ENCODE data around the gene PBX3. TPM values are rescaled to one million over a fixed set of nuclear protein-coding genes. Genes with fewer than 3 reads are reported as not detected.

PBX3 gene
- total RNA-seq, 1 experiment from 2014 or later = 39.0 TPM

DNA sequence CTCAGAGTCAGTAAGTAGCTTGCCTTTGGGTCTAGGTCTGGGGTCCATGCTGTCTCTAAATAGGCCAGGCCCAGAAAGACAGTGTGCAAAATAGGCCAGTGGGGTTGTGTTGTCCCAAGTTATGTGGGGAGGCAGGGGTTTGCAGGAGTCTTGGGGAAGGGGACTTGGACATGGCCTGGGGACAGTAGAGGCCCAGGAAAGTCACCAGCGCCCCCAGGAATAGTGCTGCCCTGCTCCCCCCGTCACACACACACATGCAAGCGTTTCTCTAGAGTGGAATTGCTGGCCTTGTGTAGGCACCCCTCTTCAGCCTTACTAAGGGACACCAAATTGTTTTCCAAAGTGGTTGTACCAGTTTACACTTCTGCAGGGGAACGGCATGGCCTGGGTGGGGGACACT lies 227.5 kb downstream of the PBX3 start:
- in situ Hi-C loops (cut with HindIII; ENCODE audit: low pct_unique_long_range_greater_than_20kb, low sequenced_read_pairs) = no loop called here

DNA sequence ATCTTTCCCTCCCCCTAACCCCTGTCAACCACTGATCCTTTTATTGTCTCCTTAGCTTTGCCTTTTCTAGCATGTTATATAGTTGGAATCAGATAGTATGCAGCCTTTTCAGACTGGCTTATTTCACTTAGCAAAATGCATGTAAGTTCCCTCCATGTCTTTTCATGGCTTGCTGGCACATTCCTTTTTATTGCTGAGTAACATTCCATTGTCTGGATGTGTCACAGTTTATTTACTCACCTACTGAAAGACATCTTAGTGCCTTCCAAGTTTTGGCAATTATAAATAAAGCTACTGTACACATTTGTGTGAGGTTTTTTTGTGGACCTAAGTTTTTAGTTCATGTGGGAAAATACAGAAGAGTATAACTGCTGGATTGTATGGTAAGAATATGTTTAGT lies 230.1 kb downstream of the PBX3 start:
- intact Hi-C loops (cut with micrococcal nuclease; ENCODE audit: unreplicated experiment) = no loop called here
- DNase-seq (ENCODE audit: low read depth, low spot score) (no peak), ATAC-seq (no peak)
- Histone ChIP-seq H3K27me3 (ENCODE audit: control insufficient read depth, insufficient read depth, low read length) (no peaks in the 10 kb centered on the region), H3K4me3 (ENCODE audit: low read depth in 2 of 2, low read length in 2 of 2) (no peak overlapping the region), H3K36me3 (ENCODE audit: control insufficient read depth, insufficient read depth, low read length) (no peaks in the 10 kb centered on the region), H3K27ac (ENCODE audit: low read length) (no peak overlapping the region), H3K4me1 (ENCODE audit: control insufficient read depth, insufficient read depth, low read length) (no peaks in the 10 kb centered on the region), H3K9me3 (ENCODE audit: control insufficient read depth, insufficient read depth, low read depth, low read length) (no peaks in the 10 kb centered on the region)
- BruUV-seq (replicated peaks) = no TSS peak
- in situ Hi-C loops (cut with HindIII; ENCODE audit: low pct_unique_long_range_greater_than_20kb, low sequenced_read_pairs) = no loop called here
- CTCF ChIA-PET = no interaction called here
- no peak for TF ChIP-seq SIN3A (IDR thresholded peaks at IDR 0.05; ENCODE audit: borderline replicate concordance, insufficient read depth, low read depth, low read length)
- POLR2A ChIA-PET = no interaction called here

More for the DNA sequence above, 227.5 kb downstream of the PBX3 start:
- Histone ChIP-seq H3K27me3 (ENCODE audit: control insufficient read depth, insufficient read depth, low read length) (no peaks in the 10 kb centered on the region), H3K36me3 (ENCODE audit: control insufficient read depth, insufficient read depth, low read length) (no peaks in the 10 kb centered on the region), H3K4me3 (ENCODE audit: low read depth in 2 of 2, low read length in 2 of 2) (no peak overlapping the region), H3K4me1 (ENCODE audit: control insufficient read depth, insufficient read depth, low read length) (no peaks in the 10 kb centered on the region), H3K27ac (ENCODE audit: low read length) (no peak overlapping the region), H3K9me3 (ENCODE audit: control insufficient read depth, insufficient read depth, low read depth, low read length) (no peaks in the 10 kb centered on the region)
- POLR2A ChIA-PET = no interaction called here
- CTCF ChIA-PET = no interaction called here
- BruUV-seq (replicated peaks) = no TSS peak
- TF ChIP-seq, protein P1, sequence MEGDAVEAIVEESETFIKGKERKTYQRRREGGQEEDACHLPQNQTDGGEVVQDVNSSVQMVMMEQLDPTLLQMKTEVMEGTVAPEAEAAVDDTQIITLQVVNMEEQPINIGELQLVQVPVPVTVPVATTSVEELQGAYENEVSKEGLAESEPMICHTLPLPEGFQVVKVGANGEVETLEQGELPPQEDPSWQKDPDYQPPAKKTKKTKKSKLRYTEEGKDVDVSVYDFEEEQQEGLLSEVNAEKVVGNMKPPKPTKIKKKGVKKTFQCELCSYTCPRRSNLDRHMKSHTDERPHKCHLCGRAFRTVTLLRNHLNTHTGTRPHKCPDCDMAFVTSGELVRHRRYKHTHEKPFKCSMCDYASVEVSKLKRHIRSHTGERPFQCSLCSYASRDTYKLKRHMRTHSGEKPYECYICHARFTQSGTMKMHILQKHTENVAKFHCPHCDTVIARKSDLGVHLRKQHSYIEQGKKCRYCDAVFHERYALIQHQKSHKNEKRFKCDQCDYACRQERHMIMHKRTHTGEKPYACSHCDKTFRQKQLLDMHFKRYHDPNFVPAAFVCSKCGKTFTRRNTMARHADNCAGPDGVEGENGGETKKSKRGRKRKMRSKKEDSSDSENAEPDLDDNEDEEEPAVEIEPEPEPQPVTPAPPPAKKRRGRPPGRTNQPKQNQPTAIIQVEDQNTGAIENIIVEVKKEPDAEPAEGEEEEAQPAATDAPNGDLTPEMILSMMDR (IDR thresholded peaks at IDR 0.05) = no peak
- TF ChIP-seq, protein P2, sequence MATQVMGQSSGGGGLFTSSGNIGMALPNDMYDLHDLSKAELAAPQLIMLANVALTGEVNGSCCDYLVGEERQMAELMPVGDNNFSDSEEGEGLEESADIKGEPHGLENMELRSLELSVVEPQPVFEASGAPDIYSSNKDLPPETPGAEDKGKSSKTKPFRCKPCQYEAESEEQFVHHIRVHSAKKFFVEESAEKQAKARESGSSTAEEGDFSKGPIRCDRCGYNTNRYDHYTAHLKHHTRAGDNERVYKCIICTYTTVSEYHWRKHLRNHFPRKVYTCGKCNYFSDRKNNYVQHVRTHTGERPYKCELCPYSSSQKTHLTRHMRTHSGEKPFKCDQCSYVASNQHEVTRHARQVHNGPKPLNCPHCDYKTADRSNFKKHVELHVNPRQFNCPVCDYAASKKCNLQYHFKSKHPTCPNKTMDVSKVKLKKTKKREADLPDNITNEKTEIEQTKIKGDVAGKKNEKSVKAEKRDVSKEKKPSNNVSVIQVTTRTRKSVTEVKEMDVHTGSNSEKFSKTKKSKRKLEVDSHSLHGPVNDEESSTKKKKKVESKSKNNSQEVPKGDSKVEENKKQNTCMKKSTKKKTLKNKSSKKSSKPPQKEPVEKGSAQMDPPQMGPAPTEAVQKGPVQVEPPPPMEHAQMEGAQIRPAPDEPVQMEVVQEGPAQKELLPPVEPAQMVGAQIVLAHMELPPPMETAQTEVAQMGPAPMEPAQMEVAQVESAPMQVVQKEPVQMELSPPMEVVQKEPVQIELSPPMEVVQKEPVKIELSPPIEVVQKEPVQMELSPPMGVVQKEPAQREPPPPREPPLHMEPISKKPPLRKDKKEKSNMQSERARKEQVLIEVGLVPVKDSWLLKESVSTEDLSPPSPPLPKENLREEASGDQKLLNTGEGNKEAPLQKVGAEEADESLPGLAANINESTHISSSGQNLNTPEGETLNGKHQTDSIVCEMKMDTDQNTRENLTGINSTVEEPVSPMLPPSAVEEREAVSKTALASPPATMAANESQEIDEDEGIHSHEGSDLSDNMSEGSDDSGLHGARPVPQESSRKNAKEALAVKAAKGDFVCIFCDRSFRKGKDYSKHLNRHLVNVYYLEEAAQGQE (IDR thresholded peaks at IDR 0.05; ENCODE audit: insufficient read depth in 1 of 2, low read depth in 2 of 2, low read length in 1 of 2) = no peak
- DNase-seq (ENCODE audit: low read depth, low spot score) (no peak), ATAC-seq (no peak)
- intact Hi-C loops (cut with micrococcal nuclease; ENCODE audit: unreplicated experiment) = no loop called here

DNA sequence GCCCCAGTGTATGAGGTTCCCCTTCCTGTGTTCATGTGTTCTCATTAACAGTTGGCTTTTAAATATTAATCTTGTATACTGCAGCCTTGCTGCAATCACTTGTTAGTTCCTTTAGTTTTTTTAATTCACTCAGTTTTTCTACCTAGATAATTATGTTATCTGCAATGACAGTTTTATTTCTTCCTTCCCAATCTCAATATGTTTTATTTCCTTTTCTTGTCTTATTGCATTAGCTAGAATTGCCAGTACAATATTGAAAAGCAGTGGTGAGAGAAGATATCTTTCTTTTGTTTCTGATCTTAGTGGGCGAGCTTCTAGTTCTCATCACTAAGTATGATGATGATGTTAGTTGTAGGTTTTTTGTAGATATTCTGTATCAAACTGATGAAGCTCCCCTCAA lies 232.2 kb downstream of the PBX3 start:
- DNase-seq (ENCODE audit: low read depth, low spot score) (no peak), ATAC-seq (no peak)
- no TSS peak for BruUV-seq (replicated peaks)
- POLR2A ChIA-PET = interaction anchor here (0.7 kb wide), 1 partner anchor 116 kb away, joined by 6 read pairs; no protein-coding TSS in a partner anchor
- TF ChIP-seq, protein P1 (IDR thresholded peaks at IDR 0.05) = no peak
- TF ChIP-seq, protein P2 (IDR thresholded peaks at IDR 0.05; ENCODE audit: insufficient read depth in 1 of 2, low read depth in 2 of 2, low read length in 1 of 2) = no peak
- TF ChIP-seq TCF7L2 (IDR thresholded peaks at IDR 0.05; ENCODE audit: low read depth, low read length) = no peak
- no peak for TF ChIP-seq POLR2AphosphoS5 (IDR thresholded peaks at IDR 0.05; ENCODE audit: low read depth, low read length)
- no peak for TF ChIP-seq SIN3A (IDR thresholded peaks at IDR 0.05; ENCODE audit: borderline replicate concordance, insufficient read depth, low read depth, low read length)
- CTCF ChIA-PET = no interaction called here
- no peak overlapping the region for H3K4me3 ChIP-seq (ENCODE audit: low read depth in 2 of 2, low read length in 2 of 2)
- no peaks in the 10 kb centered on the region for H3K9me3 ChIP-seq (ENCODE audit: control insufficient read depth, insufficient read depth, low read depth, low read length)
- no peaks in the 10 kb centered on the region for H3K4me1 ChIP-seq (ENCODE audit: control insufficient read depth, insufficient read depth, low read length)
- in situ Hi-C loops (cut with HindIII; ENCODE audit: low pct_unique_long_range_greater_than_20kb, low sequenced_read_pairs) (no loop called here), intact Hi-C loops (cut with micrococcal nuclease; ENCODE audit: unreplicated experiment) (no loop called here)
- H3K36me3 ChIP-seq (ENCODE audit: control insufficient read depth, insufficient read depth, low read length) = no peaks in the 10 kb centered on the region
- no peaks in the 10 kb centered on the region for H3K27me3 ChIP-seq (ENCODE audit: control insufficient read depth, insufficient read depth, low read length)
- no peak overlapping the region for H3K27ac ChIP-seq (ENCODE audit: low read length)
